Glutamatergic neuron (in vitro differentiated cells): ENCODE results near the gene SETD3. TPM values are rescaled to one million over a fixed set of nuclear protein-coding genes. Genes with fewer than 3 reads are reported as not detected.

Source experiments
- DNase-seq: peaks from one replicate; pipeline ENCODE4 v3.0.0; 2022
- H3K27ac Mint-ChIP-seq: one replicate; pipeline ENCODE4 v1.8.0; 2020; ENCODE audit warnings: mild to moderate bottlenecking, mixed read lengths, inconsistent platforms; ENCODE audit not compliant: unreplicated experiment
- H3K27me3 Mint-ChIP-seq: one replicate; pipeline ENCODE4 v1.8.0; 2020; ENCODE audit warnings: mild to moderate bottlenecking, moderate library complexity, mixed read lengths, inconsistent platforms; ENCODE audit not compliant: unreplicated experiment
- H3K36me3 Mint-ChIP-seq: one replicate; pipeline ENCODE4 v1.8.0; 2020; ENCODE audit warnings: mild to moderate bottlenecking, mixed read lengths, inconsistent platforms; ENCODE audit not compliant: unreplicated experiment
- H3K4me1 Mint-ChIP-seq: one replicate; pipeline ENCODE4 v1.8.0; 2020; ENCODE audit warnings: mild to moderate bottlenecking, low read depth, mixed read lengths, inconsistent platforms; ENCODE audit not compliant: unreplicated experiment
- H3K4me3 Mint-ChIP-seq: one replicate; pipeline ENCODE4 v1.8.0; 2020; ENCODE audit warnings: mild to moderate bottlenecking, mixed read lengths, inconsistent platforms; ENCODE audit not compliant: unreplicated experiment
- H3K9me3 Mint-ChIP-seq: one replicate; pipeline ENCODE4 v1.8.0; 2020; ENCODE audit warnings: mild to moderate bottlenecking, moderate library complexity, mixed read lengths, inconsistent platforms; ENCODE audit not compliant: unreplicated experiment
- total RNA-seq: library from RNA; stranded (reverse); fragmentation: NEBNext Ultra II Directional; extraction: Animal tissue kit (Norgen Biotek cat#: 25700); gene quantifications from one replicate; pipeline ENCODE4 v1.2.1, GENCODE V29; 2021; ENCODE audit not compliant: unreplicated experiment
- TF ChIP-seq, protein P1 (sequence below): fragments of 200-600 bp; sonication (generic); IDR thresholded peaks from one replicate; pipeline ENCODE4 v1.5.0; 2021; ENCODE audit not compliant: partially characterized antibody, unreplicated experiment

SETD3 gene
- total RNA-seq, 1 donor from 2014 or later = 46.2 TPM

DNA sequence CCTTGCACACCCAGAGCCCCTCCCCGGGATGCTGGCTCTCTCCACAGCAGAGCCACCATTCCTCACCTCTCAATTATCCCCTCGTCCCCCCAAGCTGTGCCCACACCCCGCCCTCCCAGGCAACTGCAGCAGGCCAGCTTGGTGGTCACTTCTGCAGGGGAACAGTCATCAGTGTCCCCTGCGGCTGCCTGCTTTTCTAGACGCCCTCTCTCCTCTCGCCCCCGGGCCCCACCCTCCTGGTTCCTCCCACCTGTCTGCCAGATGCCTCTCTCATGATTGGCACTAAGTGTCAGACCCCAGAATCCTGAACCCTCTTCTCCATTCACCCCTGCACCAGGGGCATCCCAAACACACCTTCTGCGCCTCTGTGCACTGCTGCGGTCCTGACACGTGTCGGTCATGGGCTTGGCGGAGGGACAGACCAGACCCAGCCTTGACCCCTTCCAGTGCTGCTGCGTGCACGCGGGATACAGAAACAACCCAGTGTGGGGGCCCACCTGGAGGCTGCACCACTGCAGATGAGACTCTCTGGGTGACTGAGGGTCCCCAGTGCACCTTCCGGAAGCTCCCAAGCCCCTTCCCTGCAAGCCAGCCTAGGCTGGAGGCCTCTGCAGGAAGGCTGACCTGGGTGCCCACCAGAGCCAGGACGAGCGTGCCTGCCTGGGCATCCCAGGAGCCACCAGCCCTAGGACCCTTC lies 99.5 kb downstream of the SETD3 start:
- Mint-ChIP-seq H3K9me3 (peaks cover 3% of the 10 kb centered on the region), H3K27ac (no peak overlapping the region), H3K36me3 (no peaks in the 10 kb centered on the region), H3K4me3 (no peak overlapping the region), H3K4me1 (no peaks in the 10 kb centered on the region), H3K27me3 (peaks cover 7% of the 10 kb centered on the region)
- DNase-seq = no peak
- TF ChIP-seq, protein P1, sequence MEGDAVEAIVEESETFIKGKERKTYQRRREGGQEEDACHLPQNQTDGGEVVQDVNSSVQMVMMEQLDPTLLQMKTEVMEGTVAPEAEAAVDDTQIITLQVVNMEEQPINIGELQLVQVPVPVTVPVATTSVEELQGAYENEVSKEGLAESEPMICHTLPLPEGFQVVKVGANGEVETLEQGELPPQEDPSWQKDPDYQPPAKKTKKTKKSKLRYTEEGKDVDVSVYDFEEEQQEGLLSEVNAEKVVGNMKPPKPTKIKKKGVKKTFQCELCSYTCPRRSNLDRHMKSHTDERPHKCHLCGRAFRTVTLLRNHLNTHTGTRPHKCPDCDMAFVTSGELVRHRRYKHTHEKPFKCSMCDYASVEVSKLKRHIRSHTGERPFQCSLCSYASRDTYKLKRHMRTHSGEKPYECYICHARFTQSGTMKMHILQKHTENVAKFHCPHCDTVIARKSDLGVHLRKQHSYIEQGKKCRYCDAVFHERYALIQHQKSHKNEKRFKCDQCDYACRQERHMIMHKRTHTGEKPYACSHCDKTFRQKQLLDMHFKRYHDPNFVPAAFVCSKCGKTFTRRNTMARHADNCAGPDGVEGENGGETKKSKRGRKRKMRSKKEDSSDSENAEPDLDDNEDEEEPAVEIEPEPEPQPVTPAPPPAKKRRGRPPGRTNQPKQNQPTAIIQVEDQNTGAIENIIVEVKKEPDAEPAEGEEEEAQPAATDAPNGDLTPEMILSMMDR = no peak

DNA sequence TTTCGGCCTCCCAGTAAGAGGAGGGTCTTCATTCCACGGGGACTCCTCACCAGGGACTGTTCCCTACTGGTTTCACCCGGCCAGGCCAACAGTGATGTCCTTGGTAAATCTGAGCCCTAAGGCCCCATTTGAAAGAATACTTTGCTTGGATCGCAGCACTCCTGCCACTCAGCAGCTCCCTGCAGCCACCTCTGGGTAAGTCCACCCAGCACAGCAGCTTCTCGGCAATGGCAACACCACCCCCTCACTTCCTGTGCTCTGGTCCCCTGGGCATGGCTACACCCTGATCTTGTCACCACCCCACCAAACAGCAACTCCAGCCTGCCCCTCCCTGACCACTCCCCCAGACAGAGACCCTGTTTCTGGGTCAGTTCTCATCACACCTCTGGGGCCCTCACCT lies 100.3 kb downstream of the SETD3 start:
- Mint-ChIP-seq H3K36me3 (no peaks in the 10 kb centered on the region), H3K4me3 (no peak overlapping the region), H3K27me3 (peaks cover 7% of the 10 kb centered on the region), H3K4me1 (no peaks in the 10 kb centered on the region), H3K27ac (no peak overlapping the region), H3K9me3 (peaks cover 2% of the 10 kb centered on the region)
- DNase-seq = no peak
- TF ChIP-seq, protein P1 = no peak

- H3K9me3 Mint-ChIP-seq = peaks cover 2% of the 10 kb centered on the region
These were observed 101.9 kb downstream of the SETD3 start for GRCh38 chr14:99378782-99379214.

GRCh38 chr14:99377951-99378350 lies 102.7 kb downstream of the SETD3 start:
- TF ChIP-seq, protein P1 = no peak
- Mint-ChIP-seq H3K4me1 (no peaks in the 10 kb centered on the region), H3K36me3 (no peaks in the 10 kb centered on the region), H3K27me3 (peaks cover 7% of the 10 kb centered on the region), H3K9me3 (peaks cover 2% of the 10 kb centered on the region), H3K27ac (no peak overlapping the region), H3K4me3 (no peak overlapping the region)
- DNase-seq = no peak

More at GRCh38 chr14:99378782-99379214, 101.9 kb downstream of the SETD3 start:
- Mint-ChIP-seq H3K36me3 (no peaks in the 10 kb centered on the region), H3K27me3 (peaks cover 7% of the 10 kb centered on the region), H3K4me1 (no peaks in the 10 kb centered on the region), H3K4me3 (no peak overlapping the region), H3K27ac (no peak overlapping the region)
- DNase-seq = no peak
- TF ChIP-seq, protein P1 = no peak

- no peak overlapping the region for H3K4me3 Mint-ChIP-seq
- DNase-seq = no peak
- no peaks in the 10 kb centered on the region for H3K9me3 Mint-ChIP-seq
- H3K4me1 Mint-ChIP-seq = no peaks in the 10 kb centered on the region
- H3K36me3 Mint-ChIP-seq = no peaks in the 10 kb centered on the region
- no peak overlapping the region for H3K27ac Mint-ChIP-seq
- TF ChIP-seq, protein P1 = no peak
- H3K27me3 Mint-ChIP-seq = no peaks in the 10 kb centered on the region
These were observed 105.7 kb downstream of the SETD3 start for GRCh38 chr14:99374964-99375363.
